GM19468 (cell line): ENCODE data around the gene CD2AP.
"Not testable (repeated sequence)": the region's sequence is repeated elsewhere in the genome, so short reads cannot be mapped to it uniquely, and the experiment has no call there.

Experiments
- ATAC-seq: cut with Tn5 transposase; IDR thresholded peaks from one replicate; pipeline ENCODE4 v1.9.1; 2021; ENCODE audit warnings: mild to moderate bottlenecking, moderate library complexity, moderate number of reproducible peaks; ENCODE audit not compliant: unreplicated experiment; ENCODE audit errors: extremely low read depth

Gene CD2AP, protein sequence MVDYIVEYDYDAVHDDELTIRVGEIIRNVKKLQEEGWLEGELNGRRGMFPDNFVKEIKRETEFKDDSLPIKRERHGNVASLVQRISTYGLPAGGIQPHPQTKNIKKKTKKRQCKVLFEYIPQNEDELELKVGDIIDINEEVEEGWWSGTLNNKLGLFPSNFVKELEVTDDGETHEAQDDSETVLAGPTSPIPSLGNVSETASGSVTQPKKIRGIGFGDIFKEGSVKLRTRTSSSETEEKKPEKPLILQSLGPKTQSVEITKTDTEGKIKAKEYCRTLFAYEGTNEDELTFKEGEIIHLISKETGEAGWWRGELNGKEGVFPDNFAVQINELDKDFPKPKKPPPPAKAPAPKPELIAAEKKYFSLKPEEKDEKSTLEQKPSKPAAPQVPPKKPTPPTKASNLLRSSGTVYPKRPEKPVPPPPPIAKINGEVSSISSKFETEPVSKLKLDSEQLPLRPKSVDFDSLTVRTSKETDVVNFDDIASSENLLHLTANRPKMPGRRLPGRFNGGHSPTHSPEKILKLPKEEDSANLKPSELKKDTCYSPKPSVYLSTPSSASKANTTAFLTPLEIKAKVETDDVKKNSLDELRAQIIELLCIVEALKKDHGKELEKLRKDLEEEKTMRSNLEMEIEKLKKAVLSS

DNA sequence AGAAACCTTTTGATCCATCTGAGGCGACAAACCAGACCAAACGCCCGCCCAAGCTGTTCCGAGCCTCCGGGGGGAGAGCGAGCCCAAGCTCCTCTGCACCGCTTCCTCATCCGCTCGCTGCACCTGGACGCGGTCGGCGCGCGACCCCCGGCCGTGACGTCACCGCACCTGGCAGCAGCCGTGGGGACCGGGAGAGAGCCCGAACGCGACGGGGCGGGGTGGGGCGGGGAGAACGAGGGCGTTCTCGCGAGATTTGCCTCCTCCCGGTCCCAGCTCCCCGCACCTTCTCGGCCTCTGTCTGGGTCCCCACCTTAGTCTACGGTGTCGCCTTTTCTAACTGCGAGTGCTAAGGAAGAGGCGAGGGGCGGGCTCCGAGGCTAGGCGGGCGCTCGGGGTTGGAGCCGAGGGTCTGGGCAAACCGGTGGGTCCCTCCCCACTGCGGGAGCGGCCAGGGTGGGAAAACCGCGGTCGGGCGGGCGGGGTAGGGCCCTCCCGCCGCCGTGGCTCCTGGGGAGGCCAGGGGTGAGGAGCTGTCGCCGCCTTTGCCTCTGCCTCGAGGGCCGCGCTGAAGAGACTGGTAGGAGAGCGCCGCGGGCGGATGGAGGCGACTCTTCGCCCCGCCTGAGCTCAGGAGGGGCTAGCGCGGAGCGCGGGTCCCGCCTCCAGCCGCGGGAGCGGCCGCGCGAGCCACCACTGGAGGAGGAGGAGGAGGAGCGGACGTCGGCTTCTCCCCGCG, at the start of gene CD2AP:
Gene CD2AP (plus strand): TSS at position 293 of the 736 bp plus-strand sequence. CDS start 456 bp downstream, outside the sequence.
- ATAC-seq, result peak; percentile 73

DNA sequence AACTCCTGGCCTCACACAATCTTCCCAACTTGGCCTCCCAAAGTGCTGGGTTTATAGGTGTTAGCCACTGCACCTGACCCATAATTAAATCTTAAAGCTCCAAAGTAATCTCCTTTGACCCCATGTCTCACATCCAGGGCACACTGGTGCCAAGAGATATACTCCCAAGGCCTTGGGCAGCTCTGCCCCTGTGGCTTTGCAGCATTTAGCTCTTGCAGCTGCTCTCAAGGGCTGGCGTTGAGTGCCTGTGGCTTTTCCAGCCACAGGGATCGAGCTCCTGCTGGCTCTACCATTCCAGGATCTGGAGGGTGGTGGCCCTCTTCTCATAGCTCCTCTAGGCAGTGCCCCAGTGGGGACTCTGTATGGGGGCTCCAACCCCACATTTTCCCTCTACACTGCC, 49.3 kb upstream of the CD2AP start:
- no peak for ATAC-seq

DNA sequence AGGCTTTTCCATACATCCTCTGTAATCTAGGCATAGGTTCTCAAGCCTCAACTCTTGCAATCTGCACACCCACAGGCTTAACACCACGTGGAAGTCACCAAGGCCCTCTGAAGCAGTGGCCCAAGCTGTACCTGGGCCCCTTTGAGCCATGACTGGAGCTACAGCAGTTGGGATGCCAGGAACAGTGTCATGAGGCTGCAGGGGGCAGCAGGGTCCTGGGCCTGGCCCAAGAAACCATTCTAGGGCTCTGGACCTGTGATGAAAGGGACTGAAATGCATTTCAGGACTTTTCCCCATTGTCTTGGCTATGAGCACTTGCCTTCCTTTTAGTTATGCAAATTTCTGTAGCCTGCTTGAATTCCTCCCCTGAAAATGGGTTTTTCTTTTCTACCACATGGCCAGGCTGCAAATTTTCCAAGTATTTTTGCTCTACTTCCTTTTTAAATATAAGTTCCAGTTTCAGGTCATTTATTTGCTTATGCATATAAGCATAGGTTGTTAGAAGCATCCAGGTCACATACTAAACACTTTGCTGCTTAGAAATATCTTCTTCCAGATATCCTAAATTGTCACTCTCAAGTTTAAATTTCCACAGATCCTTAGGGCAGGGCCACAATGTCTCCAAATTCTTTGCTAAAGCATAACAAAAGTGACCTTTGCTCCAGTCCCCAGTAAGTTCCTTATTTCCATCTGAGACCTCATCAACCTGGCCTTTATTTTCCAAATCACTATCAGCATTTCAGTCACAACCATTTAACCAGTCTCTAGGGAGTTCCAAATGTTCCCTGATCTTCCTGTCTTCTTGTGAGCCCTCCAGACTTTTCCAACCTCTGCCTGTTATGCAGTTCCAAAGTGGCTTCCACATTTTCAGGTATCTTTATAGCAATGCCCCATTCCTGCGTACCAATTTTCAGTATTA, 48.6 kb upstream of the CD2AP start:
- ATAC-seq, result no peak

DNA sequence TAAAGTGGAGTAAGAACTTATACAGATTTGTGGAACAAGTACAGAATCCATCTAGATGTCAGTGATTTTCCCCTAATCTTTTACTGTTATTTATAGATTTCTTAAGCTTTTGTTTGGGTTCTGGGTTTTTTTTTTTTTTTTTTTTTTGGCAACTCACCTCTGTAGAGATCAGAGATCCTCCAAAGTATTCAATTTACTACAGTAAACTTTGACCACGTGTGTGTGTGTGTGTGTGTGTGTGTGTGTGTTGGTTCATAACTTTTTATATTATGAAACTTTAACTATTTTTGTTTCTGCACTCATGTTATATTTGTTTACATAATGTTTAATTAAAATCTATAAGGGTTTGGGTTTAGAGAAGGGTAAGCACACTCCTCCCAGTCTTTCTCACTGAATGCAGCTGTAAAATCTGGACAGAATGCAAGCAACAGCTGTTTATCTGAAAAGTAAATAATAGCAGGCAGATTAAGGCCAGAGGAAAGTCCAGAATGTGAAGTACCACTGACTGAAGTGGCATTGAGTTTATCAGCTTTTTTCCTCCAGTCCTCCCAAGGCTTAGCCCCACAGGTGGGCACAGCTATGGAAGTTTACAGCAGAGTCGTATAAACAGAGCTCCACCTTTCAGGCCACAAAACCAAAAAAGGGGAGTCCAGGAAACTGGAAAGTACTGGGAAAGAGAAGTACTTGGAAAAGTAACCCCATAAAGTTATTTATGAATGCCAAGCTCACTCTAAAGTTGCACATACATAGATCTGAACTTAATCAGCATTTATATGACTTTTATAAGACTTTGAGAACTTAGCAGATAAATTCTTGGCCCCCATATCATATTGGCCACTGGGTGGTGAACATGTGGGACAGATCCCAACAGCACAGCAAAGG, 43.0 kb upstream of the CD2AP start:
- ATAC-seq, result no peak

DNA sequence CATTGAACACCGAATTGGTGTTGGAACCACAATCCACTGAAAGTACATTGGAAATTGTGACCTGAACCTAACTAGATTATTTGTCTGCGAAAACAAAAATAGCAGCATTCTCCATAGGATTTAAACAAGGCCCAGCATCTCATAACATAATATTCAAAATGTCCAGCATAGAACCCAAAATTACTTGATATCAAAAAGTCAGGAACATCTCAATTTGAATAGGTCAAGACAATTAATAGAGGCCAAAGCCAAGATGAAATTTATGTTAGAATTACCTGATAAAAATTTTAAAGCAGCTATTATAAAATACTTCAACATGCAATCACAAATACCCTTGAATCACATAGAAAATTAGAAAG, 42.4 kb upstream of the CD2AP start:
- no peak for ATAC-seq

DNA sequence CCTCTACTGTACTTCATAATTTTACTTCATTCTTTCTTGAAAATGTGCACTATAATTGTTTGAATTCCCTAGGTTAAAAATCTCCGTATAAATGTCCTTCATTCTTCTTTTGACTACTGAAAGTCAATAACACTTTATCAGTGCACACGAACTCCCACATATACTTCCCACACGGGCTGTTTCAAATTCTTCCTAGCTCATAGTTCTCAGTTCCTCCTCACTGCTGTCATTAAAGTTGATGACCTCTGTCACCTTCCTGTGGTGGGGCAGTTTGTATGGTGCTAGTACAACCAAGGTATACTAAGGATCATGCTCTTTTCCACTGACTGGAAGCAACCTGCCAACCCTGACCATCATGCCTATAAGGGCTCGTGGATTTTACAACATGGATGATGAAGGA, 40.0 kb upstream of the CD2AP start:
- no peak for ATAC-seq

DNA sequence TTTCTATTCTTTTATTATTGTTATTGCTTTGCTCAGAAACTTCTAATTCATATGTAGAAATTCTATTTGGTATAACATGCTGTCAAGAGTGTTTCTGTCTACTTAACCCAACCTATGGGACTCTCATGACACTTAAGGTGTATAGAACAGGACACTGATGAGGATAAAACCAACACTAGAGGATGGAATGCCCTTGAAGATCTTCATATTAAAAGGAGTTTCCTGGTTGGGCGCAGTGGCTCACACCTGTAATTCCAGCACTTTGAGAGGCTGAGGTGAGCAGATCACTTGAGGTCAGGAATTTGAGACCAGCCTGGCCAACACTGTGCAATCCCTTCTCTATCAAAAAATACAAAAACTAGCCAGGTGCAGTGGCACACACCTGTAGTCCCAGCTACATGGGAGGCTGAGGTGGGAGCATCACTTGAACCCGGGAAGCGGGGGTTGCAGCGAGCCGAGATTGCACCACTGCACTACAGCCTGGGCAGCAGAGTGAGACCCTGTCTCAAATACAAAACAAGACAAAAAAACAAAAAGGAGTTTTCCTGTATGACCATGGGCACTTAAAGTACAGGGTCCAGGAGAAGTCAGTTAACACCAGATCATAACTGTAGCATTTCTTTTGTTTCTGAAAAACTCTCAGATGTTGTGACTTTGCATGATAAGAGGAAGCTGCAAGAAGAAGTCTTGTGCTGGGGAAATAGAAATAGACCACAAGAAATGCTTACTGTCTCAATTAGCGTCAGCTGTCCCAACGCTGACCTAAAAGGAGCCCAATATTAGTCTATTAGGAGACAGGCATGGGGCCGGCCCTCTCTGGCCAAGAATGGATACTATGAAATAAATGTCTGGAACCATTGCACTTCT, 38.9 kb upstream of the CD2AP start:
- ATAC-seq, result peak; percentile 23

DNA sequence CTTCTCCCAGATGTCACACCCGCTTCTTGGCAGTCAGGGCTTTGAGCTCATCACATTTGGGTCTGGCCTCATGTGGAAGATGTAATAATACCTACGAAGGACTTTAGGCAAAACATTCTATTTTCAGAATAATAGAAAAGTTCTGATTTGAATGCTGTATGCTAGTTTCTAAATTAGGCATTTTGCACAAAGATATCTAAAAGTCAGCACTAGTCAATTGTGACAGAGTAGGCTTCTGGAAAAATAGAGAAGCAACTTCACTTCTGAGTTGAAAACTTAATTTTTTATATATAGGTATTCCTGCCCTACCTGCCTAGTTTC, 38.3 kb upstream of the CD2AP start:
- ATAC-seq, result peak; percentile 2

DNA sequence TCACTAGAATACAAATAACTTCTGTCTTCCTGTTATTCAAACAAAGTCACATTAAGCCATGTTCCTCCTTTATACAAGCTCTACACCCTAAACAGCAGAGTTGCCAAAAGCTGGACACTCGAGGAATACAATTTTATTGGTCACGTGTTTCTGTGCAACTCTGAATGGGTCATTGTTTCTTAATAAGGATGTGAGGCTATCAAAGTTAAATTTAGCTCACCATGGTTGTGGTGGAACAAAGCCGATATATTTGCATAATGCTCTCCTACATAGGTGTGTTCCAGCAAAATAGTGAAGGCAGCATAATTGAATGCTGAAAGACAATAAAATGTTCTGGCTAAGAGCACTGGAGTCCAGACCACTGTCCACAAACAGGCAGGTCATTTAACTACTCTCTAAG, 36.9 kb upstream of the CD2AP start:
- ATAC-seq, result peak; percentile 56

DNA sequence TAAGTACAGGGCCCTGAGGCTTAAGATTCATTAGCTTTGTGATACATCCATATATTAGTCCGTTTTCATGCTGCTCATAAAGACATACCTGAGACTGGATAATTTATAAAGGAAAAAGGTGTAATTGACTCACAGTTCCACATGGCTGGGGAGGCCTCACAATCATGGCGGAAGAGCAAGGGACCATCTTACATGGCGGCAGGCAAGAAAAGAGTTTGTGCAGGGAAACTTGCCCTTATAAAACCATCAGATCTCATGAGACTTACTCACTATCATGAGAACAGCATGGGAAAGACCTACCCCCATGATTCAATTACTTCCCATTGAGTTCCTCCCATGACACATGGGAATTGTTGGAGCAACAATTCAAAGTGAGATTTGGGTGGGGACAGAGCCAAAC, 32.6 kb upstream of the CD2AP start:
- not testable (repeated sequence) for ATAC-seq

DNA sequence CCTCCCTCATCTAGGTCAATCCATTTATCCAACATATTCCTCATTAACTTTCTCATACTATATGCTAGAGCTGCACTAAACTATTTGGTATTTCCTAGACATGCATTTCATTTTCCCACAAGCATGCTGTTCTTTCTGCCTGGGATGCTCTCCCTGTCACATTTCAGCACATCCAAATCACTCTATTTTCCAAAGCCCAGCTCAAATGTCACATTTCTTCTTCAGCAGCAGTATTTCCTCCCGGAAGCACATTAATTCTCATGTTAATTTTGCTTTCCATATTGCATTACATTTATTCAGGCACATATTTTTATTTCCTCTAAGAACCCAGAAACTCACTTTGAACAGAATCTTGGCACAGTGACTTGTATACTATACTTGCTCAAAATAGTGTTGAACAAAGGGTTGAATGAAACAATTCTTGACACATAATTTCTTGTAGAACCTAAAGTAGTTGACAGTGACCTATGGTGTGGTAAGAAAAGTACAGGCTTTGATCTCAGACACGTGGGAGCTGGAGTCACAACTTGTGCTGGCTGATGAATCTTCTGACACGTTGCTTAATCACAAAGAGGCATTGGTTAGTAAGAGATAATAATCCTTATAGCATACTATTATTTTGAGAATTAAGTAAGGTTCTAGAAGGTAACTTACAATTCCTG, 30.8 kb upstream of the CD2AP start:
- no peak for ATAC-seq

DNA sequence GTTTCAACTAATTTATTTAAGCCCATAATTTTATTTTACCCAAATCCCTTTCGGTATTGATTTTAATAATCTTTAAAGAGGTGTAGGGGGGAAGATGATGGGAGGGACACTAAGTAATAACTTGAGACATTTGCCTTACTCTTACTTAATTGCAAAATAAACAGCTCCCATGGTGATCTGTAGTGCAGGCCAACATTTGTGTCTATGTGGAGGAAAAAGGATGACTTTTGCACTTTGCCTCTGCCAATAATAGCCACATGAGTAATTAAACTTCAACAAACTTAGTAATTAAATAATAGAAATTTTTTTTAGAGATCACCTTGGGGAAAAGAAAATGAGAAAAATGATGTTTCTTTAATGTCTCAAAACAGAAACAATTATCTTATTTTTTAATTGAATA, 29.9 kb upstream of the CD2AP start:
- no peak for ATAC-seq

DNA sequence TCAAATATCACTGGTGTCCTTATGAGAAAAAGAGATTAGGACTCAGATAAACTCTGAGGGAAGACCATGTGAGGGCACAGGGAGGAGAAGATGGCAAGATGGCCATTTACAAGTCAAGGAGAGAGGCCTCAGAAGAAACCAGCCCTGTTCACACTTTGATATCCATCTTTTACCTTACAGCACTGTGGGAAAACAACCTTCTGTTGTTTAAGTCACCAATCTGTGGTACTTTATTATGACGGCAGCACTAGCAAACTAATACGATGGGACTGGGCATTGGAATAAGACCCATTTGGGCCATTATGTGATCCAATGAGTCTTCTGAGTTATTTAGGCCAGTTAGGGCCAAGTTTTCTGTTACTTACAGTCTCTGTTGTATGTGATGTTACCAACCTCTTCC, 26.4 kb upstream of the CD2AP start:
- no peak for ATAC-seq

DNA sequence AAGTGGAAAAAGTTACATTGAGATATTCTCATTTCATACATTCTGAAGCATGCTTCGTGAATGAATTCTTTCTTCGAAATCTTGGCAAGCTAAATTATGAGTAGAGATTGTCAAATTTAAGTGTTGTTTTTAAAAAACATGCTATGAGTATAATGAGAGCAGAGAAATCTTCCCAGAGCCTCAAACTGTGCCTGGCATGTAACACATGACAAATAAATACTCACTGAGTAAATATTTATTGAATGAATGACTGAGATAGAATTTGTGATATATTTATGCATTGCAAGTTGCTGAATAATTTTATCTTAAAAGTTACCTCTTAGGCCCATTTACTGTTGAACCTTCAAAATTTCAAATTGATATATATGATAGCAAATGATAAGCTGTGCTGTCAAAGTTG, 24.7 kb upstream of the CD2AP start:
- no peak for ATAC-seq

DNA sequence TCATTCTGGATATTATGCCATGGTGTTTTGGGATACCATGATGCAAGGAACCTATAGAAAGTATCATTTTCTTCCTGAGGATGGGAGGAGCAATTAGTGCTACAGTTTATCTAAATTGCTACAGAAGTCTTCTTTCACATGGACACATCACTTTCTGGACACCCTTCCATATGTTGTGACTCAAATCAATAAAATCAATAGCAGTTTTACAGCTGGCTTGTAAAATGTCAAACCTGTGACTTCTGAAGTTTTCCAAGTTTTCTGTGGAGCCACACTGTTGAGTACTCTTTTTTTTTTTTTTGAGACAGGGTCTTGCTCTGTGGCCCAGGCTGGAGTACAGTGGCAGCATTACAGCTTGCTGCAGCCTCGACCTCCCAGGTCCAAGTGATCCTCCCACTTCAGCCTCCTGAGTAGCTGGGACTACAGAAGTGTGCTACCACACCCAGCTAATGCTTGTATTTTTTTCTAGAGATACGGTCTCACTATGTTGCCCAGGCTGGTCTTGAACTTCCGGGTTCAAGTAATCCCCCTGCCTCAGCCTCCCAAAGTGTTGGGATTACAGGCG, 24.1 kb upstream of the CD2AP start:
- ATAC-seq, result no peak

DNA sequence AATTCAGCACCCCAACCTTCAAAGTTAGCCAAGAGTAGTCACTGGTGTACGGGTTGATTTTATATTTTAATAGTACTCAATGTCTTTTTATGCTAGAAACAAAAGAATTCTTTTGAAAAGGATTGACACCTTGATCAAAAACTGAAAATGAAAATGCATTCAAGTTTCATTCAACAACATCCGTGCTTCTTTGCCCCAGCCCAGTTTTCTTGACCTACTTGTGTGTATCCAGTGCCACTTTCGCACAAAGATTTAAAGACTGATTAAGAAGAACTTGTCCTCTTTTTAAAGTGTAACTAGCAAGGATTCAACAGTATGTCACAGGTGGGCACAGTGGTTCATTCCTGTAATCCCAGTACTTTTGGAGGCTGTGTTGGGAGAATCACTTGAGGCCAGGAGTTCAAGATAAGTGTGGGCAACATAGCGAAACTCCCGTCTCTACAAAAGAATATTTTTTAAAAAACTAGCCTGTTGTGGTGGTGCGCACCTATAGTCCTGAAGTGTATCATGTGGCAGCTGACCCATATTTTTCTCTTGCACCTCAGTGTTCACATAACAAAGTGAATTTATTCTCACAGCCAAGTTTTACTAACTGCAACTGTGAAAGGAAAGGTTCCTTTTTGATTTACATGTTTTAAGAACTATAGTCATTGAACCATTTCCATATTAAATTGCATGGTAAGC, 22.7 kb upstream of the CD2AP start:
- no peak for ATAC-seq
